ENCODE results near the gene CEP68.

GRCh38 chr2:65030476-65031332 lies 25.5 kb upstream of the CEP68 start:
- no peak for TF ChIP-seq CTCF (IDR thresholded peaks at IDR 0.05)
- TF ChIP-seq POLR2A (IDR thresholded peaks at IDR 0.05): no peak
